Fibroblast of the aortic adventitia (primary cell): Measurements from ENCODE around the gene STRN3. TPM values are rescaled to one million over a fixed set of nuclear protein-coding genes. Genes with fewer than 3 reads are reported as not detected.
"Not testable (repeated sequence)": the region's sequence is repeated elsewhere in the genome, so short reads cannot be mapped to it uniquely, and the experiment has no call there.

ENCODE experiments used
- DNase-seq: peaks from one replicate; pipeline ENCODE4 v3.0.0-alpha.2; 2010; ENCODE audit warnings: low read depth
- H3K4me3 ChIP-seq: 2 replicates; pipeline ENCODE4 v1.5.1; 2011; ENCODE audit warnings: low read depth, mild to moderate bottlenecking, control low read depth, low read length, moderate library complexity
- CTCF ChIP-seq: IDR thresholded peaks from 2 replicates; pipeline ENCODE4 v1.5.1; 2011; ENCODE audit warnings: mild to moderate bottlenecking, low read length, control low read depth, inconsistent platforms; ENCODE audit not compliant: insufficient read depth
- total RNA-seq: library from RNA; depleted of rRNA; stranded (reverse); fragments of >200 nt; gene quantifications from 2 replicates; pipeline ENCODE4 v1.2.3, GENCODE V29; 2012; ENCODE audit warnings: low replicate concordance

The STRN3 gene
- total RNA-seq, 1 donor = 51.1 TPM

GRCh38 chr14:31047503-31047902 is 21.3 kb upstream of the STRN3 start:
- no peak for DNase-seq
- no peak for TF ChIP-seq CTCF
- H3K4me3 ChIP-seq = no peak overlapping the region

GRCh38 chr14:31045501-31046080 is 19.4 kb upstream of the STRN3 start:
- H3K4me3 ChIP-seq = no peak overlapping the region
- no peak for TF ChIP-seq CTCF
- DNase-seq = no peak

- TF ChIP-seq CTCF = no peak
- no peak overlapping the region for H3K4me3 ChIP-seq
- no peak for DNase-seq
Measured at GRCh38 chr14:31043379-31043778, 17.2 kb upstream of the STRN3 start.

DNA sequence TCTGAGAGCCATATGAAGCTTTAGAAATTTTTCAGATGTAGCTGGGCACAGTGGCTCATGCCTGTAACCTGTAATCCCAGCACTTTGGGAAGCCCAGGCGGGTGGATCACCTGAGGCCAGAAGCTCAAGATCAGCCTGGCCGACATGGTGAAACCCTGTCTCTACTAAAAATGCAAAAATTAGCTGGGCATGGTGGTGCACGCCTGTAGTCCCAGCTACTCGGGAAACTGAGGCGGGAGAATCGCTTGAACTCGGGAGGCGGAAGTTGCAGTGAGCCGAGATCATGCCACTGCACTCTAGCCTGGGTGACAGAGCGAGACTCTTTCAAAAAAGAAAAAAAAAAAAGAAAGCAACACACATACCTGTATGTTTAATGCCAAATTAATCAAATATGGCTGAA is 16.7 kb upstream of the STRN3 start:
- H3K4me3 ChIP-seq, DNase-seq: not testable (repeated sequence)

DNA sequence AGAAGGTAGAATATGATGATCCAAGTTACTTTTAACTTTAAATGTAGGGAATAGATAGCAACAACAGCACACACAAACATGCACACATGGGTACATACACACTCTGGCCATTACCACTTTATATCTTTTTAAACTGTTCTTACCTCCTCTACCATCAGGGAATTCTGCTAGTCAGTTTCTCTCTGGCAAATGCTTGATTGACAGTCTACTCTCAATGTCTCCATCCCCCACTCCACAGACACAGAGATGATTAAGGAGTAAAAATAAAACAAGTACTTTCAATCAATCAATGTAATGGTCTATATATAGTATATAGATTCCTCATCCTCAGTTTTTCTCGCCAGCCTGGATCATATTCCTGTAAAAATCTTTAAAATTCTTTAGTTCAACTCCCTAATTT is 16.1 kb upstream of the STRN3 start:
- no peak overlapping the region for H3K4me3 ChIP-seq
- DNase-seq = no peak
- TF ChIP-seq CTCF = no peak

- DNase-seq = peak; percentile 64
- no peak overlapping the region for H3K4me3 ChIP-seq
- TF ChIP-seq CTCF = no peak
Measured at GRCh38 chr14:31038521-31039166, 12.5 kb upstream of the STRN3 start.

DNA sequence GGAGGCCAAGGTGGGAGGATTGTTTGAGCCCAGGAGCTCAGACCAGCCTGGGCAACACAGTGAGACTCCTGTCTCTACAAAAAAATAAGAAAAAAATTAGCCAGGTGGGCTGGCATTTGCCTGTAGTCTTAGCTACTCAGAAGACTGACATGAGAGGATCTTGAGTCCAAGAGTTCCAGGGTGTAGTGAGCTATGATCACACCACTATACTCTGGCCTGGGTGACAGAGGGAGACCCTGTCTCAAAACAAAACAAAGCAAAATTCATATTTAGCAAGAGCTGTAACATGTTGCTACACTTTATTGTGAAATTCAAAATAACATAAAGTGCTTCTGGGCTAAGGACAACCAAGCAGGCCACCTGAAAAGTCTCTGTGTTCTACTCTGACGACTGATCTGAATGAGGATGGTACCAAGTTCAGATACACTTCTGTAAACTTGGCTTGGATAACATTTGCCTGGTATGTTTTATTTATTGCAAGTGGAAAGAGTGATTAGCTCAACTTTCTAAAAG is 11.6 kb upstream of the STRN3 start:
- H3K4me3 ChIP-seq = no peak overlapping the region
- no peak for DNase-seq
- TF ChIP-seq CTCF = no peak
